ENCODE results near the gene WDR45.

DNA sequence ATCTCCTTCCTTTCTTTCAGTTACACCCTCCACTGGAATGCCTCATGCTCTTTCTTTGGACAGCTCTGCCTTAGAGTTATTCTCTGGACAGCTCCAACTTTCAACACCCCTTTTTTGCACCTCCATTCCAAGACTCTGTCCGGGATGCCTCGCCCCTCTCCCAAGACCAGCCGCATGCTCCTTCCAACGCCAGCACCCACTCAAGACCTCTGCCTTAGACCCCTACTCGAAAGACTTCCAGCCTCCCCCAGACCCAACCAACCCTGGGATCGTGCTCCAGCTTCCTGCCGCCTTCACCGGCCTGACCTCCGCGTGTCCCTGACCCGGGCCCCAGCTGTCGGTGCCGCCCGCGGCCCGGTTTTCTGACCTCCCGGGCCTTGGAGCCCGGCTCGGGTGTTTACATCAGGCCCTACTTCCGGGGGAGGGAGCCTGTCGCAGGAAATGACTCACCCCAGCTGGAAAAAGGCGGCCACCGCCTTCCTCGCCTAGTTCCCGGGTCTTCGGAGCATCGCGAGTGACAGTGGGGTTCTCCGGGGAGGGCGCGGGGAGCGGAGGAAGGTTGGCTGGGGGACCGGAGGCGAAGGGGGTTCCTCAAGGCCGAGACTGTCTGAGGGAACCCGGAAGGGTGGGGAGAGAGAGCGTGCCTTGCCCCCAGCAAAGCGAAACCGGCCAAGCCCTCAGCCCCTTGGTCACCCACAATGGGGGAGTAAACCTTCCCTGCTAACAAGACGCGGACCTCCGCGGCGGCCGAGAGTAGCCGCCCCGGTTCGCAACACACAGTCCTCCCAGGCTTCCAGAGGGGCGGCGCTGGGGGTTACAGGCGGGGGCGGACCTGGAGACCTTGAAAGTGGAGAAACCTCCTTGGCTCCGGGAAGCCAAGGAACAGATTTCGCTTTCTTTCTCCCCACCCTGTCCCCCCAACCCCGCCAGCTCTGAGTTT lies at the start of gene WDR45:
- TF ChIP-seq GATA2 (IDR thresholded peaks at IDR 0.05; ENCODE audit: low read depth, low read length) (no peak), GATA3 (IDR thresholded peaks at IDR 0.05; ENCODE audit: low read depth, low read length) (no peak)

All from SH-SY5Y (cell line).